HG02623 (cell line): ENCODE measurements around the gene CTPS2.

Experiments
- ATAC-seq: cut with Tn5 transposase; IDR thresholded peaks from one replicate; pipeline ENCODE4 v1.9.1; 2021; ENCODE audit warnings: moderate library complexity; ENCODE audit not compliant: unreplicated experiment

CTPS2 gene

DNA sequence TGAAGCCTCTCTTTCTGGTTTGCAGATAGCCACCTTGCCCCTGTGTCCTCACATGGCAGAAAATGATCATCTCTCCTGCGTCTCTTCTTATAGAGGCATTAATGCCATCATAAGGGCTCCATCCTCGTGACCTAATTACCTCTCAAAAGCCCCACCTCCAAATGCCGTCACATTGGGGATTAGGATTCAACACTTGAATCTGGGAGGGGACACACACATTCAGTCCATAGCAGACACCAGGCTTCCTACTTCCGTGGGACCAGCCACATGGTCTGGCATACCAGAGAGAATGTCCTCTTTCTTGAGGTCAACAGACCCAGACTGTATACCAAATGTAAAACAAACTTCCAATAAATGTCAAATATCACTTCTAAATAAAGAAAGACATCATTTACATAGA, 144.8 kb downstream of the CTPS2 start:
- no peak for ATAC-seq

GRCh38 chrX:16566571-16566970, 145.9 kb downstream of the CTPS2 start:
- no peak for ATAC-seq

DNA sequence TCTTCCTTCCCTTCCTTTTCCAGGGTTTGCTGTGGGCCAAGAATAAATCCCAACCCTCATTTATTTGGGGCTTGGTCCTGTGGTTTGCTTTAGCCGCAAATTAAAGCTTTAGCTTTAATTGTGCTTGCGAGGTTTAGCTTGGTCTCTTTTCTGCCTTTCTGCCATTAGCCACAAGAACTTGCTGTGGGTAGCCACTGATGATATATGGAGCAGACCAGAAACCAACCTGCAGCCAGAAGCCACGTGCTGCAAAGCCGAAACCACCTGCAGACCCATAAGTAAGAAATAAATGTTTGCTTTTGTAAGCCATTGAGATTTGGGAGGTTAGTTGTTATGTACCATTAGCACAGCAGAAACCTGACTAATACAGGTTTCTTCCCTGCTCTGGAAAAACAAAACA, 152.3 kb downstream of the CTPS2 start:
- no peak for ATAC-seq

GRCh38 chrX:16559206-16559619, 153.3 kb downstream of the CTPS2 start:
- ATAC-seq: no peak

DNA sequence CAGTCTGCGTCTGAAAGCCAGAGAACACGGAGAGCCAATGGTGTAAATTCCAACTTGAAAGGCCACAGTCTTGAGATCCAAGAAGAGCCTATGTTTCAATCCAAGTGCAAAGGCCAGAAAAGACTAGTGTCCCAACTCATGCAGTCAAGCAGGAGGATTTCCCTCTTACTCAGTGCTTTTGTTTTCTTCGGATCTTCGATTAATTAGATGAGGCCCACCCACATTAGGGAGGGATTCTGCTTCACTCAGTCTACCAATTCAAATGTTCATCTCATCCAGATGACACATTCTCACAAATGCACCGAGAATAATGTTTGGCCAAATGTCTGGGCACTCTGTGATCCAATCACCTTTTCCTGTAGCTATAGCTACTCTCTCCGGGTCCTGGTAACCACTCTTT, 154.0 kb downstream of the CTPS2 start:
- ATAC-seq: no peak

GRCh38 chrX:16552546-16552945, 159.9 kb downstream of the CTPS2 start:
- no peak for ATAC-seq

DNA sequence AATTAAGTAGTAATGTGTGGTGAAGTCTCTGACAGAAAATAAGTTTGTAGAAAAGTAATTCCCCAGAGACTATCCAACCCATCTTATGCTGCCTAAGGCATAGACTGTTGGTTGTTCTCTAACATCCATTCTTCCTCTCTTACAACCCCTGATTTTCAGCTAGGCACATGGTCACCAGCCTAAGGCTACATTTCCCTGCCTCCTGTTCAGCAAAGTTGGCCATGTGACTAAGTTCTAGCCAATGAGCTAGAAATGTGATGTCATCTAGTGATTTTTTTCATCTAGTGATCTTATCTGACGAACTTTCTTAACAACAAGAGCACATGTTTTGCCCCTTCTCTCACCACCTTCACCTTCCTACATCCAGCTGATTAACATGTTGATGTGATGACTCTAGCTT, 164.8 kb downstream of the CTPS2 start:
- no peak for ATAC-seq

DNA sequence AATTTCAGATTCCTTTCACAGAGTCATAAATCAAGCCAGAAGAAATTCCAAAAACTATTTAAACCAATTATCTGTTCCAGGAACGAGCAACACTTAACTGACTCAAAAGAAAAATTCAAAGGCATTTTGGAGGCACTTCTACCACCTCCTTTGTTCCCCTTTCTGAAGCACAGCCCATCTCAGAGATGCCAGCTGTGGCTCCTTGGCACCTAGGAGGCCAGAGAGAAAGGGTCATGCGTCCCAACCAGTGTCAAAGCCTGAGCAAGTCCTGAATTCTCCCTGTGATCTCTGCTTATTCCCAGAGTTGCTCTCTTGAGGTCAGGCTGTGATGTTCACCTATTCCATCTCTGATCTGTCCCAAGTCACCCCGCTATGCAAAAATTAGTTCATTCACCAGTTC, 167.5 kb downstream of the CTPS2 start:
- no peak for ATAC-seq
